H1 (cell line): ENCODE data around the gene NCR2. TPM values are rescaled to one million over a fixed set of nuclear protein-coding genes. Genes with fewer than 3 reads are reported as not detected.

Experiments used
- CHD1 ChIP-seq: IDR thresholded peaks from 2 replicates; pipeline ENCODE4 v1.6.1; 2012; ENCODE audit warnings: low read depth, low read length, improper control_type of control experiment
- CHD2 ChIP-seq: IDR thresholded peaks from 2 replicates; pipeline ENCODE4 v1.6.1; 2012; ENCODE audit warnings: low read length, improper control_type of control experiment
- KDM1A ChIP-seq: fragments of 200-600, 300-600 bp; sonication (generic); IDR thresholded peaks from 2 replicates; pipeline ENCODE4 v1.7.1; 2016; ENCODE audit warnings: mild to moderate bottlenecking, low read length, borderline replicate concordance
- NANOG ChIP-seq: IDR thresholded peaks from 2 replicates; pipeline ENCODE4 v1.6.1; 2011; ENCODE audit warnings: low read length, low read depth, mild to moderate bottlenecking, inconsistent platforms; ENCODE audit not compliant: insufficient read depth, poor library complexity, severe bottlenecking
- SP4 ChIP-seq: IDR thresholded peaks from 2 replicates; pipeline ENCODE4 v1.6.1; 2012; ENCODE audit warnings: low read length, inconsistent platforms
- polyA plus RNA-seq, 7 experiments: library from polyadenylated mRNA; depleted of rRNA in 3 of 7; stranded (reverse) in 5 of 7; unstranded in 2 of 7; fragments of >200 nt in 5 of 7; fragments of 200-250 nt in 2 of 7; gene quantifications; 1 replicate in 5 of 7; 2 replicates in 1 of 7; 4 replicates in 1 of 7; pipeline versions ENCODE4 v1.2.1 to v1.2.3, GENCODE V29; 2011 to 2013; ENCODE audit warnings: missing spikeins in 2 of 7, mixed read lengths in 2 of 7
- total RNA-seq: library from RNA; stranded (reverse); fragmentation: NEBNext Ultra II Directional; extraction: Animal tissue kit (Norgen Biotek cat#: 25700); gene quantifications from 2 replicates; pipeline ENCODE4 v1.2.1, GENCODE V29; 2021

The NCR2 gene
- total and polyA plus RNA-seq, 2 of the 8 experiments (the other 6 are each of a cell fraction or from before 2014, with no cell fraction given): not detected

DNA sequence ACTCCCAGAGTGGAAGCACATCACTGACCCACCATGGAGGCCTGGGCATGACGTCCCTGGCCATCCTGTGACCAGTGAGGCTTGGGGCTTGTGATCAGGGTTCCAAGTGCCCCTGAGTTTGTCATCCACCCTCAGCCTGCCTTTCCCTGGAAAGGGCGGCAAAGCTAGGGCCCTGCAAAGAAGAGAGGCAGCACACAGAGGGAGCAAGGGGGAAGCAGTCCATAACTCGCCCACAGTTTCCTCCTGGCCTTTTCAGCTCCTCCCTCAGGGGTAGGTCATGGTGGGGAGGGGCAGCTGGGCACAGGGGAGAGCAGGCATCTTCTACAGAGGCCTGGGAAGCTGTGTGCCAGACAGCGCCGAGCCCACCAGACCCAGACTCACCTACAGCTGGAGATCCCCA is at the start of gene NCR2 (continued):
- TF ChIP-seq CHD1 (no peak), SP4 (no peak), KDM1A (no peak), NANOG (no peak), CHD2 (no peak)
